Measurements from ENCODE around the gene PRPF38B. TPM values are rescaled to one million over a fixed set of nuclear protein-coding genes. Genes with fewer than 3 reads are reported as not detected.

PRPF38B gene
- total and polyA plus RNA-seq, 2 of the 4 experiments (the other 2 are of a cell fraction): 9.0 to 19.3 TPM

DNA sequence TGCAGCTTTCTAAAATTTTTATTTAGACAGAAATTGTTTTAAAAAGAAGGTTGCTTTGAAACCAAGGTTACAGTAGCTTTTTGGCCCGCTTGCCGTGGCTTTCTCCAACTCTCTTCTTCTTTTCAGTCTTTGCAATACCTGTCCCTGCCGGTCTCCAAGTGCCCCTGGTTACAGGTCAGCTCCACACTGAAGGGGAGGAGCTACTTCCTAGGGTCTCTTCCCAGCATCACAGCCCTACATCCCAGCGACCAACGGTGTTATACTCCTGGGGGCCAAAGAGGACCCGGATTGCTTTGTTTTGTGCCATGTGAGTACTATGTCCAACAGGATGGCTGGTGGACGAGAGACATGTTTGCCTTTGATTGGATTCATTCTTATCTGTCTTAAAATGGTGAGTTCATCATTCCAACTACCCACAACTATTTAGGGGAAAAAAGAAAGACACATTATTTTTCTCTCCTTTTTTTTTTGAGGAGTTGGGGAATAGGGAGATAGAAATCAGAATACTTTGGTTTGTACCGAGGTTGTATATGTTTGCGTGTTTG is 20.6 kb downstream of the PRPF38B start, which contains the start of gene FNDC7:
TSS of gene FNDC7 (plus strand) at position 303 of the 545 bp plus-strand sequence. CDS start at position 329, 26 bp downstream.
- no peaks in the 10 kb centered on the region for H3K9me3 ChIP-seq (ENCODE audit: control insufficient read depth, insufficient read depth, low read length)
- peak within 1 kb of the TSS; percentile 84 for H2AFZ ChIP-seq (replicated peaks; ENCODE audit: low read length, poor library complexity)
- intact Hi-C loops (cut with micrococcal nuclease) (no loop called here), dilution Hi-C loops (cut with HindIII; ENCODE audit: low sequenced_read_pairs, unreplicated experiment) (no loop called here), in situ Hi-C loops (cut with MboI; ENCODE audit: low sequenced_read_pairs) (no loop called here)
- no peak within 1 kb of the TSS for H2AK5ac ChIP-seq (ENCODE audit: low read depth, low read length)
- H3K27ac ChIP-seq (ENCODE audit: insufficient read depth, low read length): no peak within 1 kb of the TSS
- no peaks in the 10 kb centered on the region for H3K36me3 ChIP-seq (ENCODE audit: control insufficient read depth, insufficient read depth, low read length)
- H4K20me1 ChIP-seq (ENCODE audit: insufficient read depth, low read length): no peaks in the 10 kb centered on the region
- ChIA-PET CTCF (no interaction called here), POLR2A (ENCODE audit: unreplicated experiment) (no interaction called here)
- H4K5ac ChIP-seq (ENCODE audit: low read depth, low read length): no peak within 1 kb of the TSS
- H4K8ac ChIP-seq (ENCODE audit: low read depth in 2 of 2, low read length in 2 of 2): peak within 1 kb of the TSS in 1 of 2 experiments; percentile 48; a peak in 1 of 4 replicates
- H3K27me3 ChIP-seq (ENCODE audit: control insufficient read depth, insufficient read depth, low read length): no peaks in the 10 kb centered on the region
- ATAC-seq (ENCODE audit: low read depth) (peak; percentile 39; the same call in 1 of the 2 replicates), DNase-seq (peak; percentile 42)
- no peak within 1 kb of the TSS for H2BK5ac ChIP-seq (ENCODE audit: low read depth, low read length, poor library complexity, severe bottlenecking)
- peaks cover 8% of the 10 kb centered on the region for H3K4me1 ChIP-seq (ENCODE audit: control insufficient read depth, insufficient read depth, low read length)
- no peak within 1 kb of the TSS for H3K4ac ChIP-seq (ENCODE audit: low read depth, low read length)
- H3K18ac ChIP-seq (ENCODE audit: low read depth, low read length): no peak within 1 kb of the TSS
- no peak within 1 kb of the TSS for H3K4me3 ChIP-seq (ENCODE audit: insufficient read depth, low read depth, low read length)
- H2BK120ac ChIP-seq (ENCODE audit: low read depth, low read length): no peak within 1 kb of the TSS
- no CpG with 5 or more reads among the region's 9 CpGs for WGBS, 2 experiments (ENCODE audit: extremely low coverage in 2 of 2, insufficient read length in 1 of 2)
- no peak within 1 kb of the TSS for H3K23ac ChIP-seq (ENCODE audit: low read depth, low read length)
- H2BK15ac ChIP-seq (ENCODE audit: low read depth, low read length): no peak within 1 kb of the TSS
- no peak within 1 kb of the TSS for H2BK20ac ChIP-seq (ENCODE audit: low read depth, low read length)
- TF ChIP-seq NFE2L2 (IDR thresholded peaks at IDR 0.05; ENCODE audit: low read depth, low read length) (no peak), CHD1 (IDR thresholded peaks at IDR 0.05; ENCODE audit: low read depth, low read length) (no peak), RFX5 (IDR thresholded peaks at IDR 0.05; ENCODE audit: low read depth, low read length) (no peak), MAZ (IDR thresholded peaks at IDR 0.05; ENCODE audit: borderline replicate concordance, low read depth, low read length) (no peak), CEBPB (IDR thresholded peaks at IDR 0.05; ENCODE audit: low read depth, low read length) (no peak), MAFK (IDR thresholded peaks at IDR 0.05; ENCODE audit: low read depth, low read length) (no peak), POLR2A (IDR thresholded peaks at IDR 0.05; ENCODE audit: low read depth, low read length) (no peak), FOS (IDR thresholded peaks at IDR 0.05; ENCODE audit: low read depth, low read length) (no peak), BHLHE40 (IDR thresholded peaks at IDR 0.05; ENCODE audit: low read depth, low read length) (no peak)
- TF ChIP-seq, protein P1, sequence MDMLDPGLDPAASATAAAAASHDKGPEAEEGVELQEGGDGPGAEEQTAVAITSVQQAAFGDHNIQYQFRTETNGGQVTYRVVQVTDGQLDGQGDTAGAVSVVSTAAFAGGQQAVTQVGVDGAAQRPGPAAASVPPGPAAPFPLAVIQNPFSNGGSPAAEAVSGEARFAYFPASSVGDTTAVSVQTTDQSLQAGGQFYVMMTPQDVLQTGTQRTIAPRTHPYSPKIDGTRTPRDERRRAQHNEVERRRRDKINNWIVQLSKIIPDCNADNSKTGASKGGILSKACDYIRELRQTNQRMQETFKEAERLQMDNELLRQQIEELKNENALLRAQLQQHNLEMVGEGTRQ (IDR thresholded peaks at IDR 0.05; ENCODE audit: low read depth, low read length): no peak
- TF ChIP-seq, protein P2, sequence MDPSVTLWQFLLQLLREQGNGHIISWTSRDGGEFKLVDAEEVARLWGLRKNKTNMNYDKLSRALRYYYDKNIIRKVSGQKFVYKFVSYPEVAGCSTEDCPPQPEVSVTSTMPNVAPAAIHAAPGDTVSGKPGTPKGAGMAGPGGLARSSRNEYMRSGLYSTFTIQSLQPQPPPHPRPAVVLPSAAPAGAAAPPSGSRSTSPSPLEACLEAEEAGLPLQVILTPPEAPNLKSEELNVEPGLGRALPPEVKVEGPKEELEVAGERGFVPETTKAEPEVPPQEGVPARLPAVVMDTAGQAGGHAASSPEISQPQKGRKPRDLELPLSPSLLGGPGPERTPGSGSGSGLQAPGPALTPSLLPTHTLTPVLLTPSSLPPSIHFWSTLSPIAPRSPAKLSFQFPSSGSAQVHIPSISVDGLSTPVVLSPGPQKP (IDR thresholded peaks at IDR 0.05; ENCODE audit: borderline replicate concordance, low read depth, low read length): no peak
- TF ChIP-seq, protein P3, sequence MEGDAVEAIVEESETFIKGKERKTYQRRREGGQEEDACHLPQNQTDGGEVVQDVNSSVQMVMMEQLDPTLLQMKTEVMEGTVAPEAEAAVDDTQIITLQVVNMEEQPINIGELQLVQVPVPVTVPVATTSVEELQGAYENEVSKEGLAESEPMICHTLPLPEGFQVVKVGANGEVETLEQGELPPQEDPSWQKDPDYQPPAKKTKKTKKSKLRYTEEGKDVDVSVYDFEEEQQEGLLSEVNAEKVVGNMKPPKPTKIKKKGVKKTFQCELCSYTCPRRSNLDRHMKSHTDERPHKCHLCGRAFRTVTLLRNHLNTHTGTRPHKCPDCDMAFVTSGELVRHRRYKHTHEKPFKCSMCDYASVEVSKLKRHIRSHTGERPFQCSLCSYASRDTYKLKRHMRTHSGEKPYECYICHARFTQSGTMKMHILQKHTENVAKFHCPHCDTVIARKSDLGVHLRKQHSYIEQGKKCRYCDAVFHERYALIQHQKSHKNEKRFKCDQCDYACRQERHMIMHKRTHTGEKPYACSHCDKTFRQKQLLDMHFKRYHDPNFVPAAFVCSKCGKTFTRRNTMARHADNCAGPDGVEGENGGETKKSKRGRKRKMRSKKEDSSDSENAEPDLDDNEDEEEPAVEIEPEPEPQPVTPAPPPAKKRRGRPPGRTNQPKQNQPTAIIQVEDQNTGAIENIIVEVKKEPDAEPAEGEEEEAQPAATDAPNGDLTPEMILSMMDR (conservative IDR thresholded peaks at IDR 0.05; ENCODE audit: low read depth, low read length): no peak
- no peaks in the 10 kb centered on the region for H3K79me1 ChIP-seq (ENCODE audit: low read depth in 1 of 2, low read length in 2 of 2)
- no peak within 1 kb of the TSS for H4K91ac ChIP-seq (ENCODE audit: insufficient read depth, low read depth, low read length)
- H2AK9ac ChIP-seq (replicated peaks; ENCODE audit: low read depth, low read length, poor library complexity): no peak within 1 kb of the TSS
- H3K4me2 ChIP-seq (ENCODE audit: low read depth, low read length): peak within 1 kb of the TSS; percentile 72; the same call in 1 of the 2 replicates
- no peak within 1 kb of the TSS; the same call in 1 of the 2 replicates for H3K14ac ChIP-seq (replicated peaks; ENCODE audit: low read depth, low read length)
- no TSS peak for BruUV-seq (replicated peaks)
- H3K56ac ChIP-seq (ENCODE audit: extremely low read depth, insufficient read depth, low read length): no peak within 1 kb of the TSS
- H3K9me1 ChIP-seq (ENCODE audit: insufficient read depth, low read length): no peaks in the 10 kb centered on the region
- H3K9ac ChIP-seq (ENCODE audit: low read depth, low read length): no peak within 1 kb of the TSS

Measured in IMR-90 (cell line).